Mesendoderm (in vitro differentiated cells): ENCODE results near the gene ADAM10.

Source experiments
- DNase-seq: peaks from one replicate; pipeline ENCODE4 v3.0.0; 2013
- H2AK5ac ChIP-seq: 2 replicates; pipeline ENCODE4 v1.6.1; 2013; ENCODE audit warnings: low read length, inconsistent platforms
- H2BK120ac ChIP-seq: 2 replicates; pipeline ENCODE4 v1.6.1; 2013; ENCODE audit warnings: low read depth, mild to moderate bottlenecking, low read length, moderate library complexity, mixed read lengths
- H2BK15ac ChIP-seq: replicated peaks from 2 replicates; pipeline ENCODE4 v1.6.1; 2013; ENCODE audit warnings: low read depth, mild to moderate bottlenecking, moderate library complexity
- H2BK5ac ChIP-seq: 2 replicates; pipeline ENCODE4 v1.6.1; 2013; ENCODE audit warnings: low read length, inconsistent platforms
- H3K18ac ChIP-seq: 2 replicates; pipeline ENCODE4 v1.6.1; 2013; ENCODE audit warnings: mild to moderate bottlenecking, low read length, mixed read lengths
- H3K23ac ChIP-seq: one replicate; pipeline ENCODE4 v1.6.1; 2013; ENCODE audit warnings: low read length
- H3K27ac ChIP-seq: 2 replicates; pipeline ENCODE4 v1.5.1; 2013; ENCODE audit warnings: low read depth, mild to moderate bottlenecking, inconsistent platforms, low read length, moderate library complexity
- H3K27me3 ChIP-seq: 2 replicates; pipeline ENCODE4 v1.6.1; 2013; ENCODE audit warnings: low read length, control low read depth, mild to moderate bottlenecking, inconsistent platforms; ENCODE audit not compliant: insufficient read depth, poor library complexity
- H3K36me3 ChIP-seq: 2 replicates; pipeline ENCODE4 v1.6.1; 2013; ENCODE audit warnings: low read length, inconsistent platforms; ENCODE audit not compliant: control insufficient read depth, insufficient read depth
- H3K4ac ChIP-seq: one replicate; pipeline ENCODE4 v1.6.1; 2013; ENCODE audit warnings: low read depth, mild to moderate bottlenecking, low read length, moderate library complexity
- H3K4me1 ChIP-seq: 2 replicates; pipeline ENCODE4 v1.6.1; 2013; ENCODE audit warnings: low read depth, low read length, inconsistent platforms; ENCODE audit not compliant: control insufficient read depth
- H3K4me2 ChIP-seq: 2 replicates; pipeline ENCODE4 v1.6.1; 2013; ENCODE audit warnings: low read length
- H3K4me3 ChIP-seq: 2 replicates; pipeline ENCODE4 v1.5.1; 2013; ENCODE audit warnings: mild to moderate bottlenecking, low read length
- H3K56ac ChIP-seq: one replicate; pipeline ENCODE4 v1.6.1; 2013; ENCODE audit warnings: low read length
- H3K79me1 ChIP-seq: 2 replicates; pipeline ENCODE4 v1.6.1; 2013; ENCODE audit warnings: low read length, inconsistent platforms
- H3K79me2 ChIP-seq: 2 replicates; pipeline ENCODE4 v1.6.1; 2013; ENCODE audit warnings: mild to moderate bottlenecking, low read length; ENCODE audit not compliant: control insufficient read depth, insufficient read depth
- H3K9ac ChIP-seq: 2 replicates; pipeline ENCODE4 v1.6.1; 2013; ENCODE audit warnings: low read length, inconsistent platforms
- H4K5ac ChIP-seq: one replicate; pipeline ENCODE4 v1.6.1; 2013; ENCODE audit warnings: low read length
- H4K8ac ChIP-seq: one replicate; pipeline ENCODE4 v1.6.1; 2013; ENCODE audit warnings: low read depth, mild to moderate bottlenecking, control low read depth, low read length, moderate library complexity
- WGBS: extraction: QIAGEN DNeasy Blood & Tissue Kit; methylation state at CpG from one replicate; pipeline ENCODE4 v1.1.7; 2013; ENCODE audit warnings: low lambda C conversion rate, missing lambda C conversion rate; ENCODE audit not compliant: insufficient coverage; ENCODE audit errors: extremely low coverage; 5-methylcytosine and 5-hydroxymethylcytosine counted together

ADAM10 gene

GRCh38 chr15:58650102-58650501 is 99.4 kb downstream of the ADAM10 start:
- Histone ChIP-seq H3K23ac (no peak overlapping the region), H3K9ac (no peak overlapping the region), H3K79me2 (no peaks in the 10 kb centered on the region), H3K18ac (no peak overlapping the region), H4K8ac (no peak overlapping the region), H3K4ac (no peak overlapping the region), H3K79me1 (no peaks in the 10 kb centered on the region), H2BK5ac (no peak overlapping the region), H3K4me3 (no peak overlapping the region), H2BK120ac (no peak overlapping the region), H3K27ac (no peak overlapping the region), H4K5ac (no peak overlapping the region), H2AK5ac (no peak overlapping the region), H3K56ac (no peak overlapping the region), H3K4me1 (no peaks in the 10 kb centered on the region), H3K4me2 (no peak overlapping the region), H3K36me3 (no peaks in the 10 kb centered on the region), H2BK15ac (no peak overlapping the region), H3K27me3 (no peaks in the 10 kb centered on the region)
- DNase-seq = no peak

- Histone ChIP-seq H2BK15ac (no peak overlapping the region), H3K79me2 (no peaks in the 10 kb centered on the region), H3K36me3 (no peaks in the 10 kb centered on the region), H2AK5ac (no peak overlapping the region), H3K79me1 (no peaks in the 10 kb centered on the region), H4K8ac (no peak overlapping the region), H3K4me3 (no peak overlapping the region), H2BK5ac (no peak overlapping the region), H3K23ac (no peak overlapping the region), H3K27ac (no peak overlapping the region), H3K27me3 (no peaks in the 10 kb centered on the region), H2BK120ac (no peak overlapping the region), H3K18ac (no peak overlapping the region), H3K4me1 (no peaks in the 10 kb centered on the region), H4K5ac (no peak overlapping the region), H3K56ac (no peak overlapping the region), H3K4me2 (no peak overlapping the region), H3K4ac (no peak overlapping the region), H3K9ac (no peak overlapping the region)
- DNase-seq = no peak
- WGBS = no CpG with 5 or more reads among the region's 2 CpGs
Observed at GRCh38 chr15:58649175-58649574, 100.3 kb downstream of the ADAM10 start.

GRCh38 chr15:58643996-58644395 is 105.5 kb downstream of the ADAM10 start:
- Histone ChIP-seq H3K27me3 (no peaks in the 10 kb centered on the region), H3K4me3 (no peak overlapping the region), H2BK5ac (no peak overlapping the region), H3K9ac (no peak overlapping the region), H2AK5ac (no peak overlapping the region), H2BK15ac (no peak overlapping the region), H3K4me2 (no peak overlapping the region), H3K18ac (no peak overlapping the region), H4K8ac (no peak overlapping the region), H3K79me1 (no peaks in the 10 kb centered on the region), H3K4ac (no peak overlapping the region), H2BK120ac (no peak overlapping the region), H4K5ac (no peak overlapping the region), H3K23ac (no peak overlapping the region), H3K79me2 (no peaks in the 10 kb centered on the region), H3K27ac (no peak overlapping the region), H3K36me3 (no peaks in the 10 kb centered on the region), H3K56ac (no peak overlapping the region), H3K4me1 (no peaks in the 10 kb centered on the region)
- no peak for DNase-seq
- no CpG with 5 or more reads among the region's 5 CpGs for WGBS

- H4K8ac ChIP-seq = no peak overlapping the region
- no CpG with 5 or more reads among the region's 4 CpGs for WGBS
- no peaks in the 10 kb centered on the region for H3K27me3 ChIP-seq
- no peak overlapping the region for H2BK5ac ChIP-seq
- H3K27ac ChIP-seq = no peak overlapping the region
- DNase-seq = no peak
- no peaks in the 10 kb centered on the region for H3K79me1 ChIP-seq
- H3K9ac ChIP-seq = no peak overlapping the region
- H3K18ac ChIP-seq = no peak overlapping the region
- no peak overlapping the region for H3K4me3 ChIP-seq
- H3K23ac ChIP-seq = no peak overlapping the region
- H2AK5ac ChIP-seq = no peak overlapping the region
- no peaks in the 10 kb centered on the region for H3K4me1 ChIP-seq
- no peaks in the 10 kb centered on the region for H3K36me3 ChIP-seq
- H3K79me2 ChIP-seq = no peaks in the 10 kb centered on the region
- no peak overlapping the region for H3K56ac ChIP-seq
- no peak overlapping the region for H3K4ac ChIP-seq
- H4K5ac ChIP-seq = no peak overlapping the region
- H3K4me2 ChIP-seq = no peak overlapping the region
- no peak overlapping the region for H2BK15ac ChIP-seq
- no peak overlapping the region for H2BK120ac ChIP-seq
Observed at GRCh38 chr15:58641660-58642059, 107.8 kb downstream of the ADAM10 start.

- no peak overlapping the region for H2BK5ac ChIP-seq
- H3K4me1 ChIP-seq = no peaks in the 10 kb centered on the region
- no peak for DNase-seq
- no peak overlapping the region for H3K23ac ChIP-seq
- H2BK15ac ChIP-seq = no peak overlapping the region
- H3K79me1 ChIP-seq = no peaks in the 10 kb centered on the region
- no peak overlapping the region for H4K5ac ChIP-seq
- H3K27ac ChIP-seq = no peak overlapping the region
- no CpG with 5 or more reads among the region's 1 CpG for WGBS
- H3K4ac ChIP-seq = no peak overlapping the region
- H3K79me2 ChIP-seq = no peaks in the 10 kb centered on the region
- no peak overlapping the region for H3K18ac ChIP-seq
- no peak overlapping the region for H4K8ac ChIP-seq
- H3K9ac ChIP-seq = no peak overlapping the region
- no peaks in the 10 kb centered on the region for H3K36me3 ChIP-seq
- no peaks in the 10 kb centered on the region for H3K27me3 ChIP-seq
- H3K56ac ChIP-seq = no peak overlapping the region
- no peak overlapping the region for H3K4me3 ChIP-seq
- H3K4me2 ChIP-seq = no peak overlapping the region
- no peak overlapping the region for H2BK120ac ChIP-seq
- no peak overlapping the region for H2AK5ac ChIP-seq
Observed at GRCh38 chr15:58639992-58640391, 109.5 kb downstream of the ADAM10 start.

GRCh38 chr15:58639002-58639756 is 110.3 kb downstream of the ADAM10 start:
- Histone ChIP-seq H4K8ac (no peak overlapping the region), H4K5ac (no peak overlapping the region), H3K79me2 (no peaks in the 10 kb centered on the region), H3K4me1 (no peaks in the 10 kb centered on the region), H3K27ac (no peak overlapping the region), H3K56ac (no peak overlapping the region), H2BK5ac (no peak overlapping the region), H3K4ac (no peak overlapping the region), H3K79me1 (no peaks in the 10 kb centered on the region), H3K27me3 (no peaks in the 10 kb centered on the region), H2AK5ac (no peak overlapping the region), H2BK120ac (no peak overlapping the region), H2BK15ac (no peak overlapping the region), H3K18ac (no peak overlapping the region), H3K9ac (no peak overlapping the region), H3K4me2 (no peak overlapping the region), H3K23ac (no peak overlapping the region), H3K4me3 (no peak overlapping the region), H3K36me3 (no peaks in the 10 kb centered on the region)
- no CpG with 5 or more reads among the region's 2 CpGs for WGBS
- no peak for DNase-seq
